Neural progenitor cell (in vitro differentiated cells): ENCODE measurements around the gene CCDC6. TPM values are rescaled to one million over a fixed set of nuclear protein-coding genes. Genes with fewer than 3 reads are reported as not detected.

Source experiments
- DNase-seq: peaks from one replicate; pipeline ENCODE4 v3.0.0-alpha.2; 2016; ENCODE audit warnings: low spot score
- H2AFZ ChIP-seq: fragments of 200-600 bp; sonication (generic); replicated peaks from 2 replicates; pipeline ENCODE4 v1.6.1; 2016; ENCODE audit warnings: antibody characterized with exemption
- H3F3A ChIP-seq: fragments of 200-600 bp; sonication (generic); 2 replicates; pipeline ENCODE4 v1.6.1; 2016; ENCODE audit warnings: antibody characterized with exemption, low read depth
- H3K27ac ChIP-seq: fragments of 200-600 bp; sonication (generic); 2 replicates; pipeline ENCODE4 v1.5.1; 2016; ENCODE audit warnings: mild to moderate bottlenecking
- H3K27me3 ChIP-seq: fragments of 200-600 bp; sonication (generic); 2 replicates; pipeline ENCODE4 v1.6.1; 2016; ENCODE audit warnings: mild to moderate bottlenecking, moderate library complexity
- H3K36me3 ChIP-seq: fragments of 200-600 bp; sonication (generic); 2 replicates; pipeline ENCODE4 v1.5.1; 2016
- H3K4me1 ChIP-seq: fragments of 200-600 bp; sonication (generic); 2 replicates; pipeline ENCODE4 v1.6.1; 2016; ENCODE audit warnings: mixed run types
- H3K4me2 ChIP-seq: fragments of 200-600 bp; sonication (generic); 2 replicates; pipeline ENCODE4 v1.6.1; 2016
- H3K4me3 ChIP-seq: fragments of 200-600 bp; sonication (generic); 2 replicates; pipeline ENCODE4 v1.5.1; 2016
- H3K79me2 ChIP-seq: fragments of 200-600 bp; sonication (generic); 2 replicates; pipeline ENCODE4 v1.6.1; 2016; ENCODE audit warnings: low read depth
- H3K9ac ChIP-seq: fragments of 200-600 bp; sonication (generic); 2 replicates; pipeline ENCODE4 v1.6.1; 2016
- H3K9me3 ChIP-seq: fragments of 200-600 bp; sonication (generic); 2 replicates; pipeline ENCODE4 v1.5.1; 2016; ENCODE audit warnings: low read depth
- H4K20me1 ChIP-seq: fragments of 200-600 bp; sonication (generic); 2 replicates; pipeline ENCODE4 v1.6.1; 2016; ENCODE audit warnings: low read depth
- H3K27ac Mint-ChIP-seq: 3 replicates; pipeline ENCODE4 v1.8.0; 2021; ENCODE audit warnings: mixed read lengths
- H3K27me3 Mint-ChIP-seq: 2 replicates; pipeline ENCODE4 v1.8.0; 2022; ENCODE audit warnings: low read depth, mild to moderate bottlenecking, inconsistent platforms, moderate library complexity, mixed read lengths; ENCODE audit not compliant: insufficient read depth
- H3K36me3 Mint-ChIP-seq: 3 replicates; pipeline ENCODE4 v1.8.0; 2021; ENCODE audit warnings: mixed read lengths
- H3K4me1 Mint-ChIP-seq: 3 replicates; pipeline ENCODE4 v1.8.0; 2021; ENCODE audit warnings: mixed read lengths
- H3K4me3 Mint-ChIP-seq: 3 replicates; pipeline ENCODE4 v1.8.0; 2021; ENCODE audit warnings: mild to moderate bottlenecking, moderate library complexity, mixed read lengths
- H3K9me3 Mint-ChIP-seq: 3 replicates; pipeline ENCODE4 v1.8.0; 2020; ENCODE audit warnings: mixed read lengths
- EZH2 ChIP-seq: fragments of 200-600 bp; sonication (generic); IDR thresholded peaks from 2 replicates; pipeline ENCODE4 v1.6.1; 2017; ENCODE audit warnings: antibody characterized with exemption, mild to moderate bottlenecking, moderate library complexity
- EZH2phosphoT487 ChIP-seq: fragments of 200-600 bp; sonication (generic); IDR thresholded peaks from 2 replicates; pipeline ENCODE4 v1.6.1; 2017; ENCODE audit warnings: antibody characterized with exemption
- total RNA-seq: library from RNA; depleted of rRNA; stranded (reverse); fragments of >200 nt; gene quantifications from 2 replicates; pipeline ENCODE4 v1.2.3, GENCODE V29; 2015; ENCODE audit warnings: low replicate concordance
- TF ChIP-seq, protein P1 (sequence below): fragments of 200-600 bp; sonication (generic); IDR thresholded peaks from 2 replicates; pipeline ENCODE4 v1.5.1; 2017; ENCODE audit warnings: antibody characterized with exemption, mild to moderate bottlenecking

Gene CCDC6
- total RNA-seq, 1 donor from 2014 or later = 29.4 TPM

DNA sequence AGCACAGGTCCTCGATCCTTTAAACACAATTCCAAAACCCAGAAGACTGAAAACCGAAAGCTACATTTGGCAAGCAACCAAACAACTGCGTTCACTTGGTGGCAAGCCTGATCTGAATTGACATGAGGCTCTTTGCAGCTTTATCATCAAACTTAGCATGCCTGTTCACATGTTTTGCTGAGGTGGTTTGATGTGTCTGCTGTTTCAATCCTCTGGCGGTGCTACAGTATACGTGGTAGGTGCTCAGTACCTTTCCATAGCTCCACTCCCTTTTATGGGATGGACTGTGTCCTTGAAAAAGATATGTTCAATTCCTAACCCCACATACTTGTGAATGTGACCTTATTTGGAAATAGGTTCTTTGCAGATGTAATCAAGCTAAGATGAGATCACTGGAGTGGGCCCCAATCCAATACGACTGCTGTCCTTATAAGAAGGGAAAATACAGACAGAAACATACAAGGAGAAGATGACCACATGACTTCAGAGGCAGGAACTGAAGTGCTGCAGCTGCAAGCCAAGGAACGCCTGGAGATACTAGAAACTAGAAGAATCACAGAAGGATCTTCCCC, 33.4 kb downstream of the CCDC6 start:
- H3K4me1 ChIP-seq = peaks cover 5% of the 10 kb centered on the region
- H3K27me3 Mint-ChIP-seq = peaks cover 9% of the 10 kb centered on the region
- no peak for DNase-seq
- H3K9ac ChIP-seq = no peak overlapping the region
- no peaks in the 10 kb centered on the region for H3K36me3 ChIP-seq
- H3K9me3 Mint-ChIP-seq = no peaks in the 10 kb centered on the region
- no peak overlapping the region for H3K27ac ChIP-seq
- no peak overlapping the region for H3K27ac Mint-ChIP-seq
- H3K27me3 ChIP-seq = no peaks in the 10 kb centered on the region
- peaks cover 10% of the 10 kb centered on the region for H3K36me3 Mint-ChIP-seq
- H4K20me1 ChIP-seq = peaks cover 42% of the 10 kb centered on the region
- H3K4me3 ChIP-seq = no peak overlapping the region
- H3K79me2 ChIP-seq = peaks cover 100% of the 10 kb centered on the region
- no peaks in the 10 kb centered on the region for H3K4me1 Mint-ChIP-seq
- TF ChIP-seq, protein P1, sequence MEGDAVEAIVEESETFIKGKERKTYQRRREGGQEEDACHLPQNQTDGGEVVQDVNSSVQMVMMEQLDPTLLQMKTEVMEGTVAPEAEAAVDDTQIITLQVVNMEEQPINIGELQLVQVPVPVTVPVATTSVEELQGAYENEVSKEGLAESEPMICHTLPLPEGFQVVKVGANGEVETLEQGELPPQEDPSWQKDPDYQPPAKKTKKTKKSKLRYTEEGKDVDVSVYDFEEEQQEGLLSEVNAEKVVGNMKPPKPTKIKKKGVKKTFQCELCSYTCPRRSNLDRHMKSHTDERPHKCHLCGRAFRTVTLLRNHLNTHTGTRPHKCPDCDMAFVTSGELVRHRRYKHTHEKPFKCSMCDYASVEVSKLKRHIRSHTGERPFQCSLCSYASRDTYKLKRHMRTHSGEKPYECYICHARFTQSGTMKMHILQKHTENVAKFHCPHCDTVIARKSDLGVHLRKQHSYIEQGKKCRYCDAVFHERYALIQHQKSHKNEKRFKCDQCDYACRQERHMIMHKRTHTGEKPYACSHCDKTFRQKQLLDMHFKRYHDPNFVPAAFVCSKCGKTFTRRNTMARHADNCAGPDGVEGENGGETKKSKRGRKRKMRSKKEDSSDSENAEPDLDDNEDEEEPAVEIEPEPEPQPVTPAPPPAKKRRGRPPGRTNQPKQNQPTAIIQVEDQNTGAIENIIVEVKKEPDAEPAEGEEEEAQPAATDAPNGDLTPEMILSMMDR = no peak
- TF ChIP-seq EZH2phosphoT487 (no peak), EZH2 (no peak)
- no peaks in the 10 kb centered on the region for H3K9me3 ChIP-seq
- no peak overlapping the region for H3K4me2 ChIP-seq
- no peak overlapping the region for H3K4me3 Mint-ChIP-seq
- H2AFZ ChIP-seq = no peak overlapping the region
- H3F3A ChIP-seq = no peaks in the 10 kb centered on the region

DNA sequence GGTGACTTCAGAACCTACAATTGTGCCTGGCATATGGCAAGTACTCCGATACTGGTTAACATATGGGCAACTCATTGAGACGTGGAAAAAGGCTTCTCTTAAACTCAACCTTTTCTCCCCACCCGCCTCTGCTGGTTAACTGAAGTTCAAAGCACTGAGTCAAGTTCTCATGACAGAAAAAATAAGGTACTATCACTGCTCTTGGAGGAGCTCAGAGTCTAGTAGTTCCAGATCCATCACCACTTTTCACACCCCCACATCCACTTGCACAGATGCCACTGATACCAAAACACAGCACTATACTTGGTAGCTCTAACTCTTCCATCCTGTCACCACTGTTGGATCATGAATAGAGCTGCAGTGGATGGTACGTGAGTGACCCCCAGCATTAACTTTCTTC, 36.2 kb downstream of the CCDC6 start:
- H3K4me2 ChIP-seq = no peak overlapping the region
- no peak for DNase-seq
- H3K4me1 ChIP-seq = peaks cover 9% of the 10 kb centered on the region
- H3K9me3 ChIP-seq = no peaks in the 10 kb centered on the region
- H2AFZ ChIP-seq = no peak overlapping the region
- Mint-ChIP-seq H3K36me3 (peaks cover 10% of the 10 kb centered on the region), H3K27me3 (peaks cover 9% of the 10 kb centered on the region), H3K4me3 (no peak overlapping the region), H3K4me1 (no peaks in the 10 kb centered on the region), H3K9me3 (no peaks in the 10 kb centered on the region), H3K27ac (no peak overlapping the region)
- TF ChIP-seq EZH2 (no peak), EZH2phosphoT487 (no peak)
- TF ChIP-seq, protein P1 = no peak
- H3K4me3 ChIP-seq = no peak overlapping the region
- no peak overlapping the region for H3K9ac ChIP-seq
- no peaks in the 10 kb centered on the region for H3K27me3 ChIP-seq
- H3K27ac ChIP-seq = no peak overlapping the region
- H4K20me1 ChIP-seq = peaks cover 64% of the 10 kb centered on the region
- H3K79me2 ChIP-seq = peaks cover 100% of the 10 kb centered on the region
- no peaks in the 10 kb centered on the region for H3K36me3 ChIP-seq
- no peaks in the 10 kb centered on the region for H3F3A ChIP-seq

DNA sequence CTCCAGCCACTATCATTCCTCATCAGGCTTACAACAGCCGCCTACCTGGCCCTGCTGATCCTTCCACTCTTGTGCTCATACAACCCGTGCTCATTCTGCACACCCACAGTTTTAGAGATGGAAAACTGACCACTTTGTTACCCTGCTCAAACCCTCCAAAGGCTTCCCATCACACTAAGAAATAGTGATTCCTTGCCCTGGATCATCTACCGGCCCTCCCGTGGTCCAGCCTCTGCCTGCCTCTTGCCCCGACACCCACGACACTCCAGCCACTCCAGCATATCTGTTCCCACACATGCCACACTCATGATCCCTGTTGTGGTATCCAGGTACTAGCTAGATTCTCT, 36.8 kb downstream of the CCDC6 start:
- no peaks in the 10 kb centered on the region for H3K9me3 Mint-ChIP-seq
- no peak overlapping the region for H3K4me3 Mint-ChIP-seq
- Histone ChIP-seq H3K36me3 (no peaks in the 10 kb centered on the region), H3K4me2 (no peak overlapping the region), H3K9ac (no peak overlapping the region), H4K20me1 (peaks cover 70% of the 10 kb centered on the region), H2AFZ (no peak overlapping the region), H3K4me1 (peaks cover 11% of the 10 kb centered on the region), H3K9me3 (no peaks in the 10 kb centered on the region), H3K79me2 (peaks cover 100% of the 10 kb centered on the region), H3K27ac (no peak overlapping the region), H3K4me3 (no peak overlapping the region), H3F3A (no peaks in the 10 kb centered on the region), H3K27me3 (no peaks in the 10 kb centered on the region)
- H3K27ac Mint-ChIP-seq = no peak overlapping the region
- H3K4me1 Mint-ChIP-seq = no peaks in the 10 kb centered on the region
- TF ChIP-seq EZH2 (no peak), EZH2phosphoT487 (no peak)
- TF ChIP-seq, protein P1 = no peak
- no peak for DNase-seq
- H3K27me3 Mint-ChIP-seq = peaks cover 9% of the 10 kb centered on the region
- H3K36me3 Mint-ChIP-seq = peaks cover 10% of the 10 kb centered on the region
